ENCODE results near the gene NAGLU. TPM values are rescaled to one million over a fixed set of nuclear protein-coding genes. Genes with fewer than 3 reads are reported as not detected.

Gene NAGLU
- total RNA-seq, 3 donors from 2014 or later: 42.9 to 101 (median 48.4) TPM

GRCh38 chr17:42531455-42532354, 4.3 kb upstream of the NAGLU start:
- TF ChIP-seq CTCF (IDR thresholded peaks at IDR 0.05) (peak; percentile 59 to 79 (median 60)), POLR2A (IDR thresholded peaks at IDR 0.05) (no peak), POLR2AphosphoS5 (IDR thresholded peaks at IDR 0.05) (peak in 2 of 3 donors; percentile 29 to 47)
- Histone ChIP-seq H3K9me3 (no peaks in the 10 kb centered on the region), H3K4me1 (peaks cover 0 to 8% of the 10 kb centered on the region in 2 donors), H3K4me3 (peak overlapping the region; percentile 48 to 76 (median 57)), H3K27ac (peak overlapping the region; percentile 78 to 89), H3K27me3 (no peaks in the 10 kb centered on the region), H3K36me3 (no peaks in the 10 kb centered on the region)
- DNase-seq (ENCODE audit: low spot score in 2 of 2): no peak
- intact Hi-C loops (cut with DNase I; ENCODE audit: low total_unique reads): no loop called here

- Histone ChIP-seq H3K36me3 (no peaks in the 10 kb centered on the region), H3K4me3 (peak overlapping the region; percentile 61 to 92 (median 71)), H3K4me1 (peaks cover 0 to 8% of the 10 kb centered on the region in 2 donors), H3K27me3 (no peaks in the 10 kb centered on the region), H3K9me3 (no peaks in the 10 kb centered on the region), H3K27ac (peak overlapping the region; percentile 92 to 98)
- intact Hi-C loops (cut with DNase I; ENCODE audit: low total_unique reads): no loop called here
- TF ChIP-seq POLR2AphosphoS5 (IDR thresholded peaks at IDR 0.05): no peak
- no peak for TF ChIP-seq CTCF (IDR thresholded peaks at IDR 0.05)
- TF ChIP-seq POLR2A (IDR thresholded peaks at IDR 0.05): no peak
- DNase-seq (ENCODE audit: low spot score in 2 of 2): no peak
Observed at GRCh38 chr17:42535155-42536047, 640 bp upstream of the NAGLU start.

GRCh38 chr17:42536372-42537155, 523 bp downstream of the NAGLU start:
- Histone ChIP-seq H3K4me3 (peak overlapping the region; percentile 61 to 92 (median 71)), H3K27ac (peak overlapping the region; percentile 92 to 98), H3K36me3 (no peaks in the 10 kb centered on the region), H3K27me3 (no peaks in the 10 kb centered on the region), H3K4me1 (peaks cover 0 to 8% of the 10 kb centered on the region in 2 donors), H3K9me3 (no peaks in the 10 kb centered on the region)
- intact Hi-C loops (cut with DNase I; ENCODE audit: low total_unique reads): no loop called here
- peak in 1 of 2 donors; percentile 68 for DNase-seq (ENCODE audit: low spot score in 2 of 2)
- no peak for TF ChIP-seq POLR2A (IDR thresholded peaks at IDR 0.05)
- TF ChIP-seq CTCF (IDR thresholded peaks at IDR 0.05): peak in 1 of 3 donors; percentile 12
- TF ChIP-seq POLR2AphosphoS5 (IDR thresholded peaks at IDR 0.05): peak in 2 of 3 donors; percentile 37 to 54

GRCh38 chr17:42537156-42537805, 1.2 kb downstream of the NAGLU start:
- H3K27ac ChIP-seq: peak overlapping the region; percentile 92 to 98
- H3K9me3 ChIP-seq: no peaks in the 10 kb centered on the region
- H3K4me1 ChIP-seq: peaks cover 0 to 8% of the 10 kb centered on the region in 2 donors
- DNase-seq (ENCODE audit: low spot score in 2 of 2): no peak
- TF ChIP-seq POLR2A (IDR thresholded peaks at IDR 0.05) (no peak), CTCF (IDR thresholded peaks at IDR 0.05) (no peak), POLR2AphosphoS5 (IDR thresholded peaks at IDR 0.05) (no peak)
- no peaks in the 10 kb centered on the region for H3K27me3 ChIP-seq
- intact Hi-C loops (cut with DNase I; ENCODE audit: low total_unique reads): no loop called here
- peak overlapping the region; percentile 61 to 92 (median 71) for H3K4me3 ChIP-seq
- H3K36me3 ChIP-seq: no peaks in the 10 kb centered on the region
